ENCODE data around the gene DPRX. TPM values are rescaled to one million over a fixed set of nuclear protein-coding genes. Genes with fewer than 3 reads are reported as not detected.

The DPRX gene, protein sequence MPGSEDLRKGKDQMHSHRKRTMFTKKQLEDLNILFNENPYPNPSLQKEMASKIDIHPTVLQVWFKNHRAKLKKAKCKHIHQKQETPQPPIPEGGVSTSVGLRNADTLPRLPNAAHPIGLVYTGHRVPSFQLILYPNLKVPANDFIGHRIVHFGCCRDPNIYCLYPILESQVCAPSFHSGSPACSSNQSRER
- total RNA-seq (not detected), polyA plus RNA-seq (not detected)
- long read RNA-seq, donor 1 = 0 reads
- long read RNA-seq, donor 2 = 0 reads
- long read RNA-seq, donor 3 = 0 reads
- long read RNA-seq, donor 4 = 0 reads
- long read RNA-seq, donor 5 = 0 reads
- long read RNA-seq, donor 6 = 0 reads
- long read RNA-seq, donor 7 = 0 reads
- long read RNA-seq, donor 8 = 0 reads
- long read RNA-seq, donor 9 = 0 reads
- long read RNA-seq, donor 10 = 0 reads

DNA sequence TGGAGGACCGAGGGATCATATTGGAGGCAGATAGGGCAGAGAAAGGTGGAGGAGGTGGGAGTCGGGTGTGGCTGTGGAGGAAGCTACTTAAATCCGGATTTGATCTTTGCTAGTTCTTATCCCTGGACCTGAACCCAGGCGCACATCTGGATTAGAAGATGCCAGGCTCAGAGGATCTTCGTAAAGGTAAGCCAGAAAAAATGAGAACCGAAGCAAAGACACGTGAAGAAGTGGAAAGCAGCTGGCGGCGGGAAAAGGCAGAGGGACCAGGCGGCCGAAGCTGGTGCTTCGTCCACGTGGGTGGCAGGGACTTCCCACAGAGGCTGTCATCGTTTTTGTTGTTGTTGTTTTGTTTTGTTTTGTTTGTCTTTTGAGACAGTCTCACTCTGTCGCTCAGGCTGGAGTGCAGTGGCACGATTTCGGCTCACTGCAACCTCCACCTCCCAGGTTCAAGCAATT lies at the start of gene DPRX:
Gene DPRX (plus strand): TSS at position 51 of the 459 bp plus-strand sequence. CDS start 108 bp downstream, at position 159.
- no peaks in the 10 kb centered on the region for H3K36me3 ChIP-seq (replicated peaks in 1 of 2)
- WGBS, 4 donors = 81 to 89% (median 83%) methylated on average over 17 of the region's 17 CpGs
- intact Hi-C loops (cut with DNase I) = no loop called here
- H3K27me3 ChIP-seq = no peaks in the 10 kb centered on the region
- H3K4me3 ChIP-seq = no peak within 1 kb of the TSS
- TF ChIP-seq, protein P1, sequence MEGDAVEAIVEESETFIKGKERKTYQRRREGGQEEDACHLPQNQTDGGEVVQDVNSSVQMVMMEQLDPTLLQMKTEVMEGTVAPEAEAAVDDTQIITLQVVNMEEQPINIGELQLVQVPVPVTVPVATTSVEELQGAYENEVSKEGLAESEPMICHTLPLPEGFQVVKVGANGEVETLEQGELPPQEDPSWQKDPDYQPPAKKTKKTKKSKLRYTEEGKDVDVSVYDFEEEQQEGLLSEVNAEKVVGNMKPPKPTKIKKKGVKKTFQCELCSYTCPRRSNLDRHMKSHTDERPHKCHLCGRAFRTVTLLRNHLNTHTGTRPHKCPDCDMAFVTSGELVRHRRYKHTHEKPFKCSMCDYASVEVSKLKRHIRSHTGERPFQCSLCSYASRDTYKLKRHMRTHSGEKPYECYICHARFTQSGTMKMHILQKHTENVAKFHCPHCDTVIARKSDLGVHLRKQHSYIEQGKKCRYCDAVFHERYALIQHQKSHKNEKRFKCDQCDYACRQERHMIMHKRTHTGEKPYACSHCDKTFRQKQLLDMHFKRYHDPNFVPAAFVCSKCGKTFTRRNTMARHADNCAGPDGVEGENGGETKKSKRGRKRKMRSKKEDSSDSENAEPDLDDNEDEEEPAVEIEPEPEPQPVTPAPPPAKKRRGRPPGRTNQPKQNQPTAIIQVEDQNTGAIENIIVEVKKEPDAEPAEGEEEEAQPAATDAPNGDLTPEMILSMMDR (IDR thresholded peaks at IDR 0.05) = no peak
- TF ChIP-seq POLR2A (IDR thresholded peaks at IDR 0.05) = no peak
- no peaks in the 10 kb centered on the region for H3K9me3 ChIP-seq (replicated peaks in 1 of 3)
- no peaks in the 10 kb centered on the region for H3K4me1 ChIP-seq (replicated peaks in 1 of 2)
- DNase-seq = no peak
- no peak within 1 kb of the TSS for H3K27ac ChIP-seq

DNA sequence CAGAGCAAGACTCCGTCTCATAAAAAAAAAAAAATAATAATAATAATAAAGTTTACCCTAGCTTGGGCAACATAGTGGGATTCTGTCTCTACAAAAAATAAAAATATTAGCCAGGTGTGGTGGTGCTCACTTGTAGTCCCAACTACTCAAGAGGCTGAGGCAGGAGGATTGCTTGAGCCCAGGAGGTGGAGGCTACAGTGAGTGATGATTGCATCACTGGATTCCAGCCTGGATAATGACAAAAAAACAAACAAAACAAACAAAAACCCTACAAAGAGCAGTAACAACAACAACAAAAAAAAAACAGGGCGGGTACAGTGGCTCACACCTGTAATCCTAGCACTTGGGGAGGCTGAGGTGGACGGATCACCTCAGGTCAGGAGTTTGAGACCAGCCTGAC lies 48.6 kb upstream of the DPRX start:
- no peak for DNase-seq
- no peak overlapping the region for H3K4me3 ChIP-seq
- TF ChIP-seq, protein P1 (IDR thresholded peaks at IDR 0.05) = no peak
- TF ChIP-seq POLR2A (IDR thresholded peaks at IDR 0.05) = no peak

DNA sequence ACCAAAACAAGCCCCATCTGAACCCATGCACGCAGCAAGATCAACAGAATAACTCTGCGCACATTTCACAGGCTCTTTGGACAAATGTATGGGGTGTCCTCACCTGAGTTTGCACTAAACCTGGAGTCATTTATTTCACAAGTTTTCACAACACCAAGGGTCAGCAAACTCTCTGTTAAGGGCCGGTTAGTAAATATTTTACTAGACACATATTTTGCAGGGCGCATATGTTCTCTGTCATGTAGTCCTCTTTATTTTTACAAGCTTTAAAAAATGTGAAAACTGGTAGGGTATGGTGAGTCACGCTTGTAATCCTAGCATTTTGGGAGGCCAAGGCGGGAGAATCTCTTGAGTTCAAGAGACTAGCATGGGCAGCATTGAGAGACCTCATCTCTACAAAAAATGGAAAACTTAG lies 45.5 kb upstream of the DPRX start:
- TF ChIP-seq POLR2A (IDR thresholded peaks at IDR 0.05) = no peak
- TF ChIP-seq, protein P1 (IDR thresholded peaks at IDR 0.05) = no peak
- Histone ChIP-seq H3K36me3 (replicated peaks in 1 of 2) (no peaks in the 10 kb centered on the region), H3K27me3 (no peaks in the 10 kb centered on the region), H3K4me1 (replicated peaks in 1 of 2) (no peaks in the 10 kb centered on the region), H3K4me3 (no peak overlapping the region), H3K9me3 (replicated peaks in 1 of 3) (no peaks in the 10 kb centered on the region), H3K27ac (no peak overlapping the region)
- no peak for DNase-seq
- 86 to 93% (median 90%) methylated on average over 6 of the region's 6 CpGs for WGBS, 4 donors
- intact Hi-C loops (cut with DNase I) = no loop called here

More for the DNA sequence above, 48.6 kb upstream of the DPRX start:
- no peak overlapping the region for H3K27ac ChIP-seq
- 80 to 92% (median 85%) methylated on average over 3 of the region's 3 CpGs for WGBS, 4 donors
- no peaks in the 10 kb centered on the region for H3K9me3 ChIP-seq (replicated peaks in 1 of 3)
- no peaks in the 10 kb centered on the region for H3K27me3 ChIP-seq
- no peaks in the 10 kb centered on the region for H3K4me1 ChIP-seq (replicated peaks in 1 of 2)
- intact Hi-C loops (cut with DNase I) = no loop called here
- H3K36me3 ChIP-seq (replicated peaks in 1 of 2) = peaks cover 0 to 6% of the 10 kb centered on the region in 2 donors

DNA sequence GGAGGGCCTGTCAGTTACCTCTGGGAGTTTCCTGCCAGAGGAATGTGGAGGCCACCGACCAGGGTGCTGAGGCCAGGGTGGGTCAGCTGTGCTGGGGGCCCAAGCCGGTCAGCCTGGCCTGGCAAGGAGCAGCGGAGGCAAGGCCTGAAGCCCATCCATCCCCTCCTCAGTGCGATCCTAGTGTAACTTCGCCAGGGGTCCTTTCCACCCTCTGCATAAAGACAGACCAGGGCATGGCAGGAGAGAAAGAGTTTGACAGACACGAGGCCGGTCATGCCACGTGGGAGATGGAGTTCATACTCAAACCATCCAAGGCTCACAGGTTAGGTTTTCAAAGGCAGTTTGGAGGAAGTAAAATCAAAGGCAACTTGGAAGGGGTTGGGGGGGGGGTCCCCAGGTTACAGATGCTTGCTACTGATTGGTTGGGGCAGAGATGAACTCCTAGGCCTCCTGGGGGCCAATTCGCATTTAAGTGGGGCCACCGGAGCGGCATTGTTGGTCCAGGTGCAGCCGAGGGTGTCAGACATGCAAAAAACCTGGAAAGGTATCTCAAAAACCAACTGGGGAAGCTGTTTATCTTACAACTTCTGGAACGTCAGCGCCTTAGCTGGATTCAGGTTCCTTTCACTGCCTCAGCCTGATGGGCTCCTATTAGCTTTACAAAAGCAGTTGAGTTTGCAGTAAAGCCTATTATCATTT lies 36.8 kb upstream of the DPRX start:
- no peak for DNase-seq
- Histone ChIP-seq H3K27me3 (no peaks in the 10 kb centered on the region), H3K4me1 (replicated peaks in 1 of 2) (no peaks in the 10 kb centered on the region), H3K27ac (no peak overlapping the region), H3K4me3 (no peak overlapping the region), H3K36me3 (replicated peaks in 1 of 2) (no peaks in the 10 kb centered on the region), H3K9me3 (replicated peaks in 1 of 3) (no peaks in the 10 kb centered on the region)
- intact Hi-C loops (cut with DNase I) = no loop called here
- TF ChIP-seq, protein P1 (IDR thresholded peaks at IDR 0.05) = no peak
- TF ChIP-seq POLR2A (IDR thresholded peaks at IDR 0.05) = no peak
- whole genome bisulfite sequencing, 4 donors = 64 to 71% (median 66%) methylated on average over 8 to 14 of the region's 14 CpGs
